GM21528 (cell line): Measurements from ENCODE around the gene ZFYVE9.

Source experiments
- ATAC-seq: cut with Tn5 transposase; IDR thresholded peaks from one replicate; pipeline ENCODE4 v1.9.1; 2021; ENCODE audit warnings: mild to moderate bottlenecking, moderate library complexity; ENCODE audit not compliant: unreplicated experiment, low FRiP score

ZFYVE9 gene

GRCh38 chr1:52239708-52240001 lies 97.8 kb downstream of the ZFYVE9 start:
- ATAC-seq, result no peak

GRCh38 chr1:52240592-52241210 lies 98.8 kb downstream of the ZFYVE9 start:
- no peak for ATAC-seq

- ATAC-seq, result no peak
Observed at GRCh38 chr1:52243221-52243987, 101.5 kb downstream of the ZFYVE9 start.

- ATAC-seq, result no peak
Observed at GRCh38 chr1:52249831-52250230, 107.9 kb downstream of the ZFYVE9 start.

- ATAC-seq, result no peak
Observed at GRCh38 chr1:52253421-52253820, 111.5 kb downstream of the ZFYVE9 start.

- ATAC-seq, result no peak
Observed at GRCh38 chr1:52259886-52260285, 118.0 kb downstream of the ZFYVE9 start.

- ATAC-seq, result no peak
Observed at GRCh38 chr1:52263153-52263910, 121.4 kb downstream of the ZFYVE9 start.

GRCh38 chr1:52264530-52265115 lies 122.7 kb downstream of the ZFYVE9 start:
- ATAC-seq, result no peak

GRCh38 chr1:52266507-52266906 lies 124.6 kb downstream of the ZFYVE9 start:
- ATAC-seq, result no peak

- no peak for ATAC-seq
Observed at GRCh38 chr1:52268372-52268771, 126.5 kb downstream of the ZFYVE9 start.

- no peak for ATAC-seq
Observed at GRCh38 chr1:52281518-52281917, 139.6 kb downstream of the ZFYVE9 start.

- ATAC-seq, result no peak
Observed at GRCh38 chr1:52288286-52288685, 146.4 kb downstream of the ZFYVE9 start.

- no peak for ATAC-seq
Observed at GRCh38 chr1:52294580-52294979, 152.7 kb downstream of the ZFYVE9 start.

GRCh38 chr1:52296345-52296744 lies 154.5 kb downstream of the ZFYVE9 start:
- ATAC-seq, result no peak

- no peak for ATAC-seq
Observed at GRCh38 chr1:52305417-52306226, 163.7 kb downstream of the ZFYVE9 start.

- ATAC-seq, result no peak
Observed at GRCh38 chr1:52306227-52307006, 164.5 kb downstream of the ZFYVE9 start.

- no peak for ATAC-seq
Observed at GRCh38 chr1:52321061-52321460, 179.2 kb downstream of the ZFYVE9 start.

- no peak for ATAC-seq
Observed at GRCh38 chr1:52323731-52324130, 181.8 kb downstream of the ZFYVE9 start.

- ATAC-seq, result no peak
Observed at GRCh38 chr1:52325786-52326185, 183.9 kb downstream of the ZFYVE9 start.

GRCh38 chr1:52328615-52329014 lies 186.7 kb downstream of the ZFYVE9 start:
- ATAC-seq, result no peak
